Measurements from ENCODE around the gene SERINC2. TPM values are rescaled to one million over a fixed set of nuclear protein-coding genes. Genes with fewer than 3 reads are reported as not detected.

SERINC2 gene
- total RNA-seq, 2 donors from 2014 or later = 0.70 to 3.8 TPM

DNA sequence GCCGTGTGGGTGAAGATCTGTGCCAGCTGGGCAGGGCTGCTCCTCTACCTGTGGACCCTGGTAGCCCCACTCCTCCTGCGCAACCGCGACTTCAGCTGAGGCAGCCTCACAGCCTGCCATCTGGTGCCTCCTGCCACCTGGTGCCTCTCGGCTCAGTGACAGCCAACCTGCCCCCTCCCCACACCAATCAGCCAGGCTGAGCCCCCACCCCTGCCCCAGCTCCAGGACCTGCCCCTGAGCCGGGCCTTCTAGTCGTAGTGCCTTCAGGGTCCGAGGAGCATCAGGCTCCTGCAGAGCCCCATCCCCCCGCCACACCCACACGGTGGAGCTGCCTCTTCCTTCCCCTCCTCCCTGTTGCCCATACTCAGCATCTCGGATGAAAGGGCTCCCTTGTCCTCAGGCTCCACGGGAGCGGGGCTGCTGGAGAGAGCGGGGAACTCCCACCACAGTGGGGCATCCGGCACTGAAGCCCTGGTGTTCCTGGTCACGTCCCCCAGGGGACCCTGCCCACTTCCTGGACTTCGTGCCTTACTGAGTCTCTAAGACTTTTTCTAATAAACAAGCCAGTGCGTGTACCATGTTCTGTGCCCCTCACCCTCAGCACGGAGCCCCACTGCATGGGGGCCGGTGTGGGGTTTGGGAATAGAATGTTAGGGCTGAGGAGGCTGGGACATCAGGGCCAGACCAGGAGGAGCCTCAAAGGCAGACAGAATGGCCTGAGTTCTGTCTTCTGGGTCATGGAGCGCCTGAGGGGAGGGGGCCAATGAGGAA lies 21.3 kb downstream of the SERINC2 start:
- DNase-seq (ENCODE audit: low spot score) = no peak
- Histone ChIP-seq H3K36me3 (no peaks in the 10 kb centered on the region), H3K4me1 (no peaks in the 10 kb centered on the region), H3K4me3 (no peak overlapping the region), H3K9me3 (no peaks in the 10 kb centered on the region), H3K27me3 (no peaks in the 10 kb centered on the region), H3K27ac (no peak overlapping the region)
- TF ChIP-seq, protein P1, sequence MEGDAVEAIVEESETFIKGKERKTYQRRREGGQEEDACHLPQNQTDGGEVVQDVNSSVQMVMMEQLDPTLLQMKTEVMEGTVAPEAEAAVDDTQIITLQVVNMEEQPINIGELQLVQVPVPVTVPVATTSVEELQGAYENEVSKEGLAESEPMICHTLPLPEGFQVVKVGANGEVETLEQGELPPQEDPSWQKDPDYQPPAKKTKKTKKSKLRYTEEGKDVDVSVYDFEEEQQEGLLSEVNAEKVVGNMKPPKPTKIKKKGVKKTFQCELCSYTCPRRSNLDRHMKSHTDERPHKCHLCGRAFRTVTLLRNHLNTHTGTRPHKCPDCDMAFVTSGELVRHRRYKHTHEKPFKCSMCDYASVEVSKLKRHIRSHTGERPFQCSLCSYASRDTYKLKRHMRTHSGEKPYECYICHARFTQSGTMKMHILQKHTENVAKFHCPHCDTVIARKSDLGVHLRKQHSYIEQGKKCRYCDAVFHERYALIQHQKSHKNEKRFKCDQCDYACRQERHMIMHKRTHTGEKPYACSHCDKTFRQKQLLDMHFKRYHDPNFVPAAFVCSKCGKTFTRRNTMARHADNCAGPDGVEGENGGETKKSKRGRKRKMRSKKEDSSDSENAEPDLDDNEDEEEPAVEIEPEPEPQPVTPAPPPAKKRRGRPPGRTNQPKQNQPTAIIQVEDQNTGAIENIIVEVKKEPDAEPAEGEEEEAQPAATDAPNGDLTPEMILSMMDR (IDR thresholded peaks at IDR 0.05) = no peak

DNA sequence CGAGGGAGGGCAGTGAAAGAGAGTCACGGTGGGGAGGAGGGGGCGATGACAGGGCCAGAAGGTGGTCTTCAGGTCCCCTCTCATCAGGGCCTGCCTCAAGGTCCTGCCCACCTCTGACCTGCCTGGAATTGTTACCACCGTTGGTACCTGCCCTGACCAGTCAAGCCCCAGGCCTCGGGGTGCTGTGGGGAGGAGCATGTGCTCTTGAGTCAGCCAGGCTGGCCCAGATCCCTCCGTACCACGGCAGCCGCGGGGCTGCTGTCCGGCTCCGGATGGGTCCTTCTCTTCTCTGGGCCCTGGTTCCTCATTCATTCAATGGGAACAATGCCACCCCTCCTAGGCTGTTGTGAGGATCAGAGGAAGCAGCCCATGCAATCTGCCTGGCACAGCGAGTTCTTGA lies 22.0 kb downstream of the SERINC2 start:
- Histone ChIP-seq H3K9me3 (no peaks in the 10 kb centered on the region), H3K36me3 (no peaks in the 10 kb centered on the region), H3K4me3 (no peak overlapping the region), H3K27me3 (no peaks in the 10 kb centered on the region), H3K27ac (no peak overlapping the region), H3K4me1 (no peaks in the 10 kb centered on the region)
- TF ChIP-seq, protein P1 (IDR thresholded peaks at IDR 0.05) = no peak
- DNase-seq (ENCODE audit: low spot score) = no peak

DNA sequence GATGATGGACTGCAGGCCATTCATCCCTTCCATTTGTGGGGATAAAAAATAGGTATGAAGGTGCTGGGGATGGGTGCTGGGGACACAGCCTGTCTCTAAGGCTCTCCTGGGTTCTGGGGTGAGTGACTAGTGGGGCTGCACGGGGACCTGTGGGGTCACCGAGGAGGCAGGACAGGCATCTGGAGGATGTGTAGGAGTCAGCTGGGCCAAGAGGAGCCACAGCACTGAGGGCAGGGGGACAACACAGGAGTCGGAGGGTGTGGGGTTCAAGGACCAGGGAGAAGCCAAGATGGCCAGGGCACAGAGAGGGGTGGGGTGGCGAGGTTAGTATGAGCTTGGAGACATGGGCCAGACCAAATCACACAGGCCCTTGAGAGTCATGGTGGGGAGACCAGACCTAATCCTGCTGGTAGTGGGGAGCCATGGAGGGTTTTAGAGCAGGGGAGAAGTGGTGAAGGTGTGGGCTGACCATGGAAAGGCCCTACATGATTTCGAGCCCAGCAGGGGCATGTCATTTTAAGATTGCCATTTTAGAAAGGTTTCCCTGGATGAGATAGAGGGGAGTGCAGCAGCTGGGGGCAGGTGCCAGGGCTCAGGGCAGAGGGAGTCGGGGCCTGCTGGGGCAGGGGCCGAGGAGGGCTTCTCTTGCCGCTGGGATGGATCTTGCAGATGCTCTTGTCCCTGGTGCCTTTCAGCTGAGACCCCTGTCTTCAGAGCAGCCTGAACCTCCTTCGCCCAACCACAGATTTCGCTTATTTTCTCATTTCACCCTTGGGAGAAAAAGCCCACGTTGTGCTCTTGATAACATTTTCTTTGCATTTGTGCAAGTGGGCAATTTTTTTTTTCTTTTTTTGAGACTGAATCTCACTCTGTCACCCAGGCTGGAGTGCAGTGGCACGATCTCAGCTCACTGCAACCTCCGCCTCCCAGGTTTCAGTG lies 22.7 kb downstream of the SERINC2 start:
- no peaks in the 10 kb centered on the region for H3K27me3 ChIP-seq
- DNase-seq (ENCODE audit: low spot score) = no peak

DNA sequence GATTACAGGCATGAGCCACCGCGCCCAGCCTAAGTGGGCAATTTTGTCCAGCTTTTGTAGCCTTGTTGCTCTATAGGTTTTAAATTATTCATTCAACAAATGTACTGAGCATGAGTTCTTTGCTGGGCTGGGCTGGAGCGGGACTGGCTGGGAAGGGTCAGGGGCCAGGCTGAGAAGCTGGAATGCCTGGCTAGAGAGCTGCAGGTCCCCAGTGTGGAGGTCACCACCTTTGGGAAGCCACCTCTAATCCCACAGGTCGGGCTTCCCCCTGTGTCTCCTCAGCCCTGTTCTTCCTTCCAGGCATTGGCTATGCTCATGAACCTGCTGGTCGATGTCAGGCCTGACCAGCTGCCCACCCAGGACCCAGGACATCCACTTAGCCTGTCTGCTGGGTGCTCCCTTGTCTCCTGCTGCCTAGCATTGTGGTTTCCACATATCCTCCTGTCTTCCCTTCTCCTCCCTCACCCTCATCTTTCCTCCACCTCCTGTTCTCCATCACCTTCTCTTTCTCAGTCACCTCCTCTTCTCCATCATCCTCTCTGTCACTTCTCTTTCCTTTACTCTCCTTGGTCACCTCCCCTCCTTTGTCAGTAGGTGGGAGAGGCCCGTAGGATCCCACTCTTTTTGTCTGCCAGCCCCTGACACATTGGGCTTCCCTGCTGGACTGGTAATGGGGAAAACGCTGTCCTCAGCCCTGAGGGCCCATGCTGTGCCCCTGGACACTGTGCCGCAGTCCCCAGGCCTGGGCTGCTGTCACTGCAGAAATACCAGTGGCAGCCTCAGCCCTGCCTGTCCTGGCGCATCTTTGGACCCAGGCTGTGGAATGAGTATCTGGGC lies 23.8 kb downstream of the SERINC2 start:
- no peaks in the 10 kb centered on the region for H3K4me1 ChIP-seq

More for the DNA sequence above, 22.7 kb downstream of the SERINC2 start:
- Histone ChIP-seq H3K4me1 (no peaks in the 10 kb centered on the region), H3K36me3 (no peaks in the 10 kb centered on the region), H3K27ac (no peak overlapping the region), H3K9me3 (no peaks in the 10 kb centered on the region), H3K4me3 (no peak overlapping the region)
- TF ChIP-seq, protein P1 (IDR thresholded peaks at IDR 0.05) = no peak

More for the DNA sequence above, 23.8 kb downstream of the SERINC2 start:
- Histone ChIP-seq H3K27me3 (no peaks in the 10 kb centered on the region), H3K36me3 (no peaks in the 10 kb centered on the region), H3K27ac (no peak overlapping the region), H3K4me3 (no peak overlapping the region), H3K9me3 (no peaks in the 10 kb centered on the region)
- peak; percentile 34 for DNase-seq (ENCODE audit: low spot score)
- TF ChIP-seq, protein P1 (IDR thresholded peaks at IDR 0.05) = no peak

All from right atrium auricular region (tissue), 2 donors.